CD4-positive, alpha-beta T cell treated with Interleukin-15 for 4 hours (primary cell): ENCODE results near the gene SULT6B1.

Experiments used
- DNase-seq: peaks from one replicate; pipeline ENCODE4 v3.0.0-alpha.2; 2020; ENCODE audit warnings: low spot score

Gene SULT6B1

GRCh38 chr2:37148325-37148724 lies 40.1 kb downstream of the SULT6B1 start:
- no peak for DNase-seq

DNA sequence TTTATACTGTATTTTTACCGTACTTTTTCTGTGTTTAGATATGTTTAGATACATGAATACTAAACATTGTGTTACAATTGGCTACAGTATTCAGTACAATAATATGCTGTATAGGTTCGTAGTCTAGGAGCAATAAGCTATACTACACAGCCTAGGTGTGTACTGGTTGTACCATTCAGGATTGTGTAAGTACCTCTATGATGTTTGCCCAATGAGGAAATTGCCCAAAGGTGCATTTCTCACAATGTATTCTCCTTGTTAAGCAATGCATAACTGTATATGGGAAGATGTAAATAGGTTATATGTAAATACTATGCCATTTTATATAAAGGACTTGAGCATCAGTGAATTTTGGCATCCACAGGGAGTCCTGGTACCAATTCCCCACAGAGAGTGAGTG lies 42.4 kb downstream of the SULT6B1 start:
- no peak for DNase-seq

DNA sequence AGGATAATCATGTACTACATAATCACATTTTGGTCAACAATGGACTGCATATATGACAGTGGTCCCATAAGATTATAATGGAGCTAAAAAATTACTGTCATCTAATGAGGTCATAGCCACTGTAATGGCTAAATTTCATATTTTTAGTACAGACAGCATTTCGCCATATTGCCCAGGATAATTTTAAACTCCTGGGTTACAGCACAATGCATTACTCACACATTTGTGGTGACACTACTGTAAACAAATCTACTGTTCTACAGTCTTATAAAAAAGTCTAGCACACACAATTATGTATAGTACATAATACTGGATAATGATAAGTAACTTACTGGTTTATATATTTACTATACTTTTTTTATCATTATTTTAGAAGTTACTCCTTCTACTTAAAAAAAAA lies 44.5 kb downstream of the SULT6B1 start:
- DNase-seq, result no peak

- no peak for DNase-seq
These were observed 45.9 kb downstream of the SULT6B1 start for GRCh38 chr2:37142546-37142945.

- no peak for DNase-seq
These were observed 55.6 kb downstream of the SULT6B1 start for GRCh38 chr2:37132914-37133313.

- DNase-seq, result no peak
These were observed 63.1 kb downstream of the SULT6B1 start for GRCh38 chr2:37125416-37125815.

DNA sequence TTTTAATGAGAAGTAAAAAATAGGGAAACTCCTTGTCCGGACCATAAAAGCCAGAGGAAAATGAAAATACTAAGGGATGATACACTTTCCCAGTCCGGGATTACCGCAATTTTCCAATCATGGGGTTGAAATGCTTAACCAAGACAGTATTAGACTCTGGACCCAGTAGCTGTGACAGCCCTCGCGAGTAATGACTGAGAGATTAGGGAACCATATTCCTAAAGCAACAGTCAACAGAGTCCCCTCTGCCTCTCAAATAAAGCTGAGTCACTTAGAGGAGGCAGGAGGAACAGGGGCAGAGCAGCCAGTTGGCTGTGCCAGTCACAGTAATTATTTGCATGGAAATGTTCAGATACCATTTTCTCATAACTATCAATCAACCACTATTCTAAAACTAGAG lies 69.3 kb downstream of the SULT6B1 start:
- DNase-seq, result no peak
